Activated naive CD8-positive, alpha-beta T cell (primary cell): Measurements from ENCODE around the gene HSP90AB1.

Source experiments
- H3K27ac Mint-ChIP-seq: one replicate; pipeline ENCODE4 v1.8.0; 2021; ENCODE audit warnings: mixed read lengths
- H3K27me3 Mint-ChIP-seq: one replicate; pipeline ENCODE4 v1.8.0; 2021; ENCODE audit warnings: mixed read lengths
- H3K36me3 Mint-ChIP-seq: one replicate; pipeline ENCODE4 v1.8.0; 2021; ENCODE audit warnings: mixed read lengths
- H3K4me1 Mint-ChIP-seq: one replicate; pipeline ENCODE4 v1.8.0; 2021; ENCODE audit warnings: low read depth, mixed read lengths
- H3K4me3 Mint-ChIP-seq: one replicate; pipeline ENCODE4 v1.8.0; 2021; ENCODE audit warnings: mild to moderate bottlenecking, mixed read lengths
- H3K9me3 Mint-ChIP-seq: one replicate; pipeline ENCODE4 v1.8.0; 2021; ENCODE audit warnings: low read depth, mixed read lengths

Gene HSP90AB1

GRCh38 chr6:44272999-44273566 lies 26.2 kb downstream of the HSP90AB1 start:
- Mint-ChIP-seq H3K36me3 (no peaks in the 10 kb centered on the region), H3K27ac (no peak overlapping the region), H3K4me1 (peaks cover 19% of the 10 kb centered on the region), H3K9me3 (no peaks in the 10 kb centered on the region), H3K4me3 (no peak overlapping the region), H3K27me3 (peaks cover 34% of the 10 kb centered on the region)

GRCh38 chr6:44273617-44274016 lies 26.7 kb downstream of the HSP90AB1 start:
- H3K27me3 Mint-ChIP-seq = peaks cover 34% of the 10 kb centered on the region
- no peaks in the 10 kb centered on the region for H3K9me3 Mint-ChIP-seq
- no peak overlapping the region for H3K27ac Mint-ChIP-seq
- no peaks in the 10 kb centered on the region for H3K36me3 Mint-ChIP-seq
- H3K4me3 Mint-ChIP-seq = no peak overlapping the region
- H3K4me1 Mint-ChIP-seq = peaks cover 19% of the 10 kb centered on the region

GRCh38 chr6:44275271-44275748 lies 28.4 kb downstream of the HSP90AB1 start:
- Mint-ChIP-seq H3K27me3 (peaks cover 34% of the 10 kb centered on the region), H3K4me3 (no peak overlapping the region), H3K4me1 (peaks cover 9% of the 10 kb centered on the region)

GRCh38 chr6:44275749-44276648 lies 29.1 kb downstream of the HSP90AB1 start:
- H3K27ac Mint-ChIP-seq = no peak overlapping the region
- no peak overlapping the region for H3K4me3 Mint-ChIP-seq
- no peaks in the 10 kb centered on the region for H3K9me3 Mint-ChIP-seq
- no peaks in the 10 kb centered on the region for H3K36me3 Mint-ChIP-seq
- H3K4me1 Mint-ChIP-seq = peaks cover 9% of the 10 kb centered on the region
- H3K27me3 Mint-ChIP-seq = peaks cover 34% of the 10 kb centered on the region

More at GRCh38 chr6:44275271-44275748, 28.4 kb downstream of the HSP90AB1 start:
- Mint-ChIP-seq H3K27ac (no peak overlapping the region), H3K9me3 (no peaks in the 10 kb centered on the region), H3K36me3 (no peaks in the 10 kb centered on the region)

GRCh38 chr6:44276667-44277640 lies 30.1 kb downstream of the HSP90AB1 start:
- peak overlapping the region; percentile 38 for H3K4me3 Mint-ChIP-seq
- peaks cover 30% of the 10 kb centered on the region for H3K27me3 Mint-ChIP-seq

GRCh38 chr6:44277763-44278162 lies 30.9 kb downstream of the HSP90AB1 start:
- Mint-ChIP-seq H3K4me1 (peaks cover 7% of the 10 kb centered on the region), H3K36me3 (no peaks in the 10 kb centered on the region), H3K4me3 (peak overlapping the region; percentile 9), H3K27me3 (peaks cover 27% of the 10 kb centered on the region), H3K27ac (no peak overlapping the region), H3K9me3 (no peaks in the 10 kb centered on the region)

More at GRCh38 chr6:44276667-44277640, 30.1 kb downstream of the HSP90AB1 start:
- no peaks in the 10 kb centered on the region for H3K36me3 Mint-ChIP-seq
- no peaks in the 10 kb centered on the region for H3K9me3 Mint-ChIP-seq
- no peak overlapping the region for H3K27ac Mint-ChIP-seq
- peaks cover 7% of the 10 kb centered on the region for H3K4me1 Mint-ChIP-seq

- Mint-ChIP-seq H3K4me3 (no peak overlapping the region), H3K4me1 (peaks cover 7% of the 10 kb centered on the region), H3K36me3 (no peaks in the 10 kb centered on the region), H3K27ac (no peak overlapping the region), H3K27me3 (peaks cover 21% of the 10 kb centered on the region), H3K9me3 (no peaks in the 10 kb centered on the region)
Observed at GRCh38 chr6:44278315-44278714, 31.4 kb downstream of the HSP90AB1 start.

GRCh38 chr6:44278774-44279697 lies 32.1 kb downstream of the HSP90AB1 start:
- H3K9me3 Mint-ChIP-seq = no peaks in the 10 kb centered on the region
- H3K36me3 Mint-ChIP-seq = no peaks in the 10 kb centered on the region
- H3K4me3 Mint-ChIP-seq = no peak overlapping the region
- peaks cover 22% of the 10 kb centered on the region for H3K27me3 Mint-ChIP-seq
- no peak overlapping the region for H3K27ac Mint-ChIP-seq
- peaks cover 7% of the 10 kb centered on the region for H3K4me1 Mint-ChIP-seq

- Mint-ChIP-seq H3K27me3 (peaks cover 32% of the 10 kb centered on the region), H3K4me3 (no peak overlapping the region), H3K27ac (no peak overlapping the region), H3K9me3 (no peaks in the 10 kb centered on the region), H3K4me1 (no peaks in the 10 kb centered on the region), H3K36me3 (peaks cover 6% of the 10 kb centered on the region)
Observed at GRCh38 chr6:44284121-44284520, 37.2 kb downstream of the HSP90AB1 start.

- H3K27me3 Mint-ChIP-seq = peaks cover 38% of the 10 kb centered on the region
- no peak overlapping the region for H3K4me3 Mint-ChIP-seq
- no peaks in the 10 kb centered on the region for H3K9me3 Mint-ChIP-seq
- H3K27ac Mint-ChIP-seq = no peak overlapping the region
- H3K4me1 Mint-ChIP-seq = no peaks in the 10 kb centered on the region
- peaks cover 6% of the 10 kb centered on the region for H3K36me3 Mint-ChIP-seq
Observed at GRCh38 chr6:44284867-44285266, 38.0 kb downstream of the HSP90AB1 start.

GRCh38 chr6:44285552-44286284 lies 38.8 kb downstream of the HSP90AB1 start:
- H3K4me3 Mint-ChIP-seq = no peak overlapping the region
- H3K27ac Mint-ChIP-seq = no peak overlapping the region
- peaks cover 43% of the 10 kb centered on the region for H3K27me3 Mint-ChIP-seq
- no peaks in the 10 kb centered on the region for H3K4me1 Mint-ChIP-seq
- H3K9me3 Mint-ChIP-seq = no peaks in the 10 kb centered on the region
- H3K36me3 Mint-ChIP-seq = peaks cover 6% of the 10 kb centered on the region

- Mint-ChIP-seq H3K27me3 (peaks cover 47% of the 10 kb centered on the region), H3K27ac (no peak overlapping the region), H3K4me1 (no peaks in the 10 kb centered on the region), H3K9me3 (no peaks in the 10 kb centered on the region), H3K36me3 (peaks cover 6% of the 10 kb centered on the region), H3K4me3 (no peak overlapping the region)
Observed at GRCh38 chr6:44286285-44286565, 39.3 kb downstream of the HSP90AB1 start.

GRCh38 chr6:44286747-44287146 lies 39.8 kb downstream of the HSP90AB1 start:
- H3K36me3 Mint-ChIP-seq = peaks cover 6% of the 10 kb centered on the region

More at GRCh38 chr6:44286747-44287146, 39.8 kb downstream of the HSP90AB1 start:
- no peaks in the 10 kb centered on the region for H3K9me3 Mint-ChIP-seq
- peaks cover 50% of the 10 kb centered on the region for H3K27me3 Mint-ChIP-seq
- no peak overlapping the region for H3K27ac Mint-ChIP-seq
- H3K4me1 Mint-ChIP-seq = no peaks in the 10 kb centered on the region
- H3K4me3 Mint-ChIP-seq = no peak overlapping the region
